HG03039 (cell line): ENCODE measurements around the gene CSF1.

Source experiments
- ATAC-seq: cut with Tn5 transposase; IDR thresholded peaks from one replicate; pipeline ENCODE4 v1.9.1; 2021; ENCODE audit warnings: mild to moderate bottlenecking, moderate library complexity; ENCODE audit not compliant: unreplicated experiment

CSF1 gene

GRCh38 chr1:109882288-109883245 lies 28.1 kb upstream of the CSF1 start:
- no peak for ATAC-seq

- ATAC-seq: no peak
Measured at GRCh38 chr1:109883248-109883955, 27.2 kb upstream of the CSF1 start.

GRCh38 chr1:109884242-109884891 lies 26.3 kb upstream of the CSF1 start:
- ATAC-seq: no peak

- ATAC-seq: no peak
Measured at GRCh38 chr1:109885589-109885988, 25.1 kb upstream of the CSF1 start.

- no peak for ATAC-seq
Measured at GRCh38 chr1:109886827-109887226, 23.8 kb upstream of the CSF1 start.

- ATAC-seq: no peak
Measured at GRCh38 chr1:109887271-109887670, 23.4 kb upstream of the CSF1 start.

- no peak for ATAC-seq
Measured at GRCh38 chr1:109887884-109888283, 22.8 kb upstream of the CSF1 start.

- ATAC-seq: no peak
Measured at GRCh38 chr1:109889094-109889493, 21.6 kb upstream of the CSF1 start.

- ATAC-seq: peak; percentile 47
Measured at GRCh38 chr1:109890115-109890953, 20.3 kb upstream of the CSF1 start.

- ATAC-seq: no peak
Measured at GRCh38 chr1:109891930-109892329, 18.7 kb upstream of the CSF1 start.

- ATAC-seq: no peak
Measured at GRCh38 chr1:109892561-109893368, 17.9 kb upstream of the CSF1 start.

- no peak for ATAC-seq
Measured at GRCh38 chr1:109893532-109894171, 17.0 kb upstream of the CSF1 start.

- no peak for ATAC-seq
Measured at GRCh38 chr1:109894823-109895719, 15.6 kb upstream of the CSF1 start.

GRCh38 chr1:109895720-109896504 lies 14.7 kb upstream of the CSF1 start:
- ATAC-seq: no peak

- ATAC-seq: no peak
Measured at GRCh38 chr1:109896681-109897080, 14.0 kb upstream of the CSF1 start.

GRCh38 chr1:109897259-109897955 lies 13.2 kb upstream of the CSF1 start:
- no peak for ATAC-seq

GRCh38 chr1:109898842-109899241 lies 11.8 kb upstream of the CSF1 start:
- no peak for ATAC-seq
